ENCODE measurements around the gene TMEM259. TPM values are rescaled to one million over a fixed set of nuclear protein-coding genes. Genes with fewer than 3 reads are reported as not detected.

Gene TMEM259
- polyA plus RNA-seq, 6 donors from 2014 or later: 37.2 to 75.5 (median 49.5) TPM

- Mint-ChIP-seq H3K27ac (no peak overlapping the region), H3K27me3 (no peaks in the 10 kb centered on the region), H3K9me3 (no peaks in the 10 kb centered on the region), H3K36me3 (no peaks in the 10 kb centered on the region), H3K4me3 (peak overlapping the region in 1 of 8 donors; percentile 54), H3K4me1 (peaks cover 28 to 31% (median 29%) of the 10 kb centered on the region in 3 donors)
- no peak for ATAC-seq (ENCODE audit: low read depth in 2 of 2)
- no peak for DNase-seq
Measured at GRCh38 chr19:1015061-1015781, 5.7 kb downstream of the TMEM259 start.

- no peaks in the 10 kb centered on the region for H3K27me3 Mint-ChIP-seq
- H3K27ac Mint-ChIP-seq: peak overlapping the region in 1 of 6 donors; percentile 50
- no peak for ATAC-seq (ENCODE audit: low read depth in 2 of 2)
- no peak for DNase-seq
- H3K4me1 Mint-ChIP-seq: peaks cover 22 to 31% (median 23%) of the 10 kb centered on the region in 3 donors
- H3K4me3 Mint-ChIP-seq: no peak overlapping the region
- no peaks in the 10 kb centered on the region for H3K36me3 Mint-ChIP-seq
- no peaks in the 10 kb centered on the region for H3K9me3 Mint-ChIP-seq
Measured at GRCh38 chr19:1014161-1015060, 6.5 kb downstream of the TMEM259 start.

GRCh38 chr19:1013218-1013617, 7.7 kb downstream of the TMEM259 start:
- Mint-ChIP-seq H3K27ac (peak overlapping the region in 1 of 6 donors; percentile 34), H3K4me3 (no peak overlapping the region), H3K27me3 (no peaks in the 10 kb centered on the region), H3K36me3 (no peaks in the 10 kb centered on the region), H3K9me3 (no peaks in the 10 kb centered on the region), H3K4me1 (peaks cover 20 to 22% (median 22%) of the 10 kb centered on the region in 3 donors)
- ATAC-seq (ENCODE audit: low read depth in 2 of 2): no peak
- DNase-seq: no peak

- Mint-ChIP-seq H3K4me3 (no peak overlapping the region), H3K4me1 (peaks cover 11 to 14% (median 13%) of the 10 kb centered on the region in 3 donors), H3K9me3 (no peaks in the 10 kb centered on the region), H3K27ac (no peak overlapping the region), H3K27me3 (no peaks in the 10 kb centered on the region), H3K36me3 (no peaks in the 10 kb centered on the region)
- no peak for DNase-seq
- ATAC-seq (ENCODE audit: low read depth in 2 of 2): no peak
Measured at GRCh38 chr19:1012334-1012733, 8.6 kb downstream of the TMEM259 start.

- no peak overlapping the region for H3K4me3 Mint-ChIP-seq
- H3K27ac Mint-ChIP-seq: no peak overlapping the region
Measured at GRCh38 chr19:1011831-1012333, 9.0 kb downstream of the TMEM259 start.

GRCh38 chr19:1010586-1011510, 10.1 kb downstream of the TMEM259 start:
- DNase-seq (no peak), ATAC-seq (ENCODE audit: low read depth in 2 of 2) (no peak)
- Mint-ChIP-seq H3K9me3 (no peaks in the 10 kb centered on the region), H3K4me1 (peaks cover 2 to 14% (median 5%) of the 10 kb centered on the region in 3 donors), H3K36me3 (peaks cover 0 to 5% of the 10 kb centered on the region in 2 donors), H3K27me3 (no peaks in the 10 kb centered on the region), H3K27ac (no peak overlapping the region), H3K4me3 (no peak overlapping the region)

More at GRCh38 chr19:1011831-1012333, 9.0 kb downstream of the TMEM259 start:
- DNase-seq (no peak), ATAC-seq (ENCODE audit: low read depth in 2 of 2) (no peak)
- no peaks in the 10 kb centered on the region for H3K9me3 Mint-ChIP-seq
- H3K27me3 Mint-ChIP-seq: no peaks in the 10 kb centered on the region
- H3K4me1 Mint-ChIP-seq: peaks cover 8 to 12% (median 9%) of the 10 kb centered on the region in 3 donors
- H3K36me3 Mint-ChIP-seq: peaks cover 0 to 2% of the 10 kb centered on the region in 2 donors

- ATAC-seq (ENCODE audit: low read depth in 2 of 2) (no peak), DNase-seq (no peak)
- Mint-ChIP-seq H3K27ac (peak overlapping the region in 1 of 6 donors; percentile 81), H3K4me3 (no peak overlapping the region), H3K36me3 (peaks cover 0 to 5% of the 10 kb centered on the region in 2 donors), H3K27me3 (no peaks in the 10 kb centered on the region), H3K9me3 (peaks cover 0 to 1% (median 0%) of the 10 kb centered on the region in 7 donors), H3K4me1 (peaks cover 2 to 14% (median 7%) of the 10 kb centered on the region in 3 donors)
Measured at GRCh38 chr19:1009981-1010538, 10.9 kb downstream of the TMEM259 start.

GRCh38 chr19:1009041-1009980, 11.6 kb downstream of the TMEM259 start:
- ATAC-seq (ENCODE audit: low read depth in 2 of 2): no peak
- no peaks in the 10 kb centered on the region for H3K27me3 Mint-ChIP-seq

GRCh38 chr19:1008268-1009040, 12.5 kb downstream of the TMEM259 start:
- H3K4me3 Mint-ChIP-seq: peak overlapping the region in 1 of 8 donors; percentile 51
- DNase-seq (no peak), ATAC-seq (ENCODE audit: low read depth in 2 of 2) (no peak)
- H3K36me3 Mint-ChIP-seq: peaks cover 0 to 5% of the 10 kb centered on the region in 2 donors
- H3K27me3 Mint-ChIP-seq: no peaks in the 10 kb centered on the region
- H3K4me1 Mint-ChIP-seq: peaks cover 0 to 7% (median 7%) of the 10 kb centered on the region in 3 donors
- peaks cover 0 to 1% (median 0%) of the 10 kb centered on the region in 7 donors for H3K9me3 Mint-ChIP-seq
- no peak overlapping the region for H3K27ac Mint-ChIP-seq

More at GRCh38 chr19:1009041-1009980, 11.6 kb downstream of the TMEM259 start:
- Mint-ChIP-seq H3K9me3 (peaks cover 0 to 1% (median 0%) of the 10 kb centered on the region in 7 donors), H3K36me3 (peaks cover 0 to 5% of the 10 kb centered on the region in 2 donors), H3K4me1 (peaks cover 2 to 14% (median 7%) of the 10 kb centered on the region in 3 donors), H3K4me3 (no peak overlapping the region), H3K27ac (no peak overlapping the region)
- no peak for DNase-seq

- peaks cover 2 to 5% (median 3%) of the 10 kb centered on the region in 3 donors for H3K27me3 Mint-ChIP-seq
- ATAC-seq (ENCODE audit: low read depth in 2 of 2): no peak
- peaks cover 0 to 5% of the 10 kb centered on the region in 2 donors for H3K36me3 Mint-ChIP-seq
- peaks cover 3 to 8% (median 7%) of the 10 kb centered on the region in 3 donors for H3K4me1 Mint-ChIP-seq
- H3K4me3 Mint-ChIP-seq: no peak overlapping the region
- peaks cover 0 to 1% (median 0%) of the 10 kb centered on the region in 7 donors for H3K9me3 Mint-ChIP-seq
- no peak for DNase-seq
- peak overlapping the region in 1 of 6 donors; percentile 57 for H3K27ac Mint-ChIP-seq
Measured at GRCh38 chr19:1007399-1008251, 13.3 kb downstream of the TMEM259 start.

All from naive B cell (primary cell).